CD4-positive, alpha-beta memory T cell (primary cell): ENCODE measurements around the gene CHAF1B. TPM values are rescaled to one million over a fixed set of nuclear protein-coding genes. Genes with fewer than 3 reads are reported as not detected.
"Not testable (repeated sequence)": the region's sequence is repeated elsewhere in the genome, so short reads cannot be mapped to it uniquely, and the experiment has no call there.

Experiments
- CTCF ChIA-PET: fragments of 350-600 bp; sonication (Branson Sonifier 250); formaldehyde crosslinking; loops from one replicate; lab custom pipeline; 2021; ENCODE audit warnings: inconsistent platforms; ENCODE audit not compliant: partially characterized antibody; lab: Charles Lee
- POLR2A ChIA-PET: fragments of 350-600 bp; sonication (Branson Sonifier 250); formaldehyde crosslinking; loops from one replicate; lab custom pipeline; 2021; ENCODE audit not compliant: partially characterized antibody; lab: Charles Lee
- DNase-seq, 5 donors: peaks; one replicate each; pipeline versions ENCODE4 v3.0.0 to v3.0.0-alpha.2; 2020 to 2022; ENCODE audit warnings: mixed read lengths in 1 of 5
- H3K27ac ChIP-seq: one replicate; pipeline ENCODE4 v1.7.0; 2013; ENCODE audit warnings: low read depth, low read length
- H3K27me3 ChIP-seq: 2 replicates; pipeline ENCODE4 v1.7.0; 2013; ENCODE audit warnings: mild to moderate bottlenecking, low read length, moderate library complexity; ENCODE audit not compliant: insufficient read depth
- H3K36me3 ChIP-seq: 2 replicates; pipeline ENCODE4 v1.7.0; 2013; ENCODE audit warnings: mild to moderate bottlenecking, low read length, moderate library complexity; ENCODE audit not compliant: insufficient read depth
- H3K4me1 ChIP-seq: 2 replicates; pipeline ENCODE4 v1.7.0; 2013; ENCODE audit warnings: mild to moderate bottlenecking, low read length, moderate library complexity; ENCODE audit not compliant: insufficient read depth
- H3K4me3 ChIP-seq, 2 donors: one replicate each; pipeline ENCODE4 v1.7.0; 2013; ENCODE audit warnings: low read length in 2 of 2, mild to moderate bottlenecking in 1 of 2
- H3K9me3 ChIP-seq, 2 donors: one replicate each; pipeline ENCODE4 v1.7.0; 2013; ENCODE audit warnings: low read length in 2 of 2, control low read depth in 1 of 2; ENCODE audit not compliant: control insufficient read depth in 1 of 2
- H3K27ac Mint-ChIP-seq, 7 donors: one replicate each; pipeline ENCODE4 v1.8.0; 2020 to 2021; ENCODE audit warnings: mixed read lengths in 7 of 7, mild to moderate bottlenecking in 6 of 7, inconsistent platforms in 3 of 7, moderate library complexity in 3 of 7
- H3K27me3 Mint-ChIP-seq, 2 donors: one replicate each; pipeline ENCODE4 v1.8.0; 2020 to 2021; ENCODE audit warnings: mixed read lengths in 2 of 2
- H3K36me3 Mint-ChIP-seq, 2 donors: one replicate each; pipeline ENCODE4 v1.8.0; 2020 to 2021; ENCODE audit warnings: mixed read lengths in 2 of 2, inconsistent platforms in 1 of 2, mild to moderate bottlenecking in 1 of 2
- H3K4me1 Mint-ChIP-seq, 4 donors: one replicate each; pipeline ENCODE4 v1.8.0; 2020 to 2021; ENCODE audit warnings: mixed read lengths in 4 of 4, mild to moderate bottlenecking in 1 of 4
- H3K4me3 Mint-ChIP-seq, 8 donors: one replicate each; pipeline ENCODE4 v1.8.0; 2020 to 2021; ENCODE audit warnings: mixed read lengths in 8 of 8, mild to moderate bottlenecking in 7 of 8, moderate library complexity in 6 of 8, inconsistent platforms in 3 of 8
- H3K9me3 Mint-ChIP-seq, 8 donors: one replicate each; pipeline ENCODE4 v1.8.0; 2020 to 2021; ENCODE audit warnings: mixed read lengths in 8 of 8, mild to moderate bottlenecking in 5 of 8, inconsistent platforms in 3 of 8, moderate library complexity in 1 of 8
- intact Hi-C: fragments of 100-400 bp; cut with micrococcal nuclease; formaldehyde crosslinking; loops from one replicate; pipeline ENCODE4 v1.15.1; 2023
- polyA plus RNA-seq, 2 donors: library from polyadenylated mRNA; unstranded; fragments of 300-500 nt; fragmentation: Illumina TruSeq; gene quantifications; one replicate each; pipeline ENCODE4 v1.2.3, GENCODE V29; 2021
- total RNA-seq, 2 experiments: library from RNA; stranded (reverse); gene quantifications; one replicate each; pipeline ENCODE4 v1.2.3, GENCODE V29; 2021

Gene CHAF1B
- total and polyA plus RNA-seq, 4 experiments from 2014 or later = 1.3 to 2.3 (median 1.8) TPM

DNA sequence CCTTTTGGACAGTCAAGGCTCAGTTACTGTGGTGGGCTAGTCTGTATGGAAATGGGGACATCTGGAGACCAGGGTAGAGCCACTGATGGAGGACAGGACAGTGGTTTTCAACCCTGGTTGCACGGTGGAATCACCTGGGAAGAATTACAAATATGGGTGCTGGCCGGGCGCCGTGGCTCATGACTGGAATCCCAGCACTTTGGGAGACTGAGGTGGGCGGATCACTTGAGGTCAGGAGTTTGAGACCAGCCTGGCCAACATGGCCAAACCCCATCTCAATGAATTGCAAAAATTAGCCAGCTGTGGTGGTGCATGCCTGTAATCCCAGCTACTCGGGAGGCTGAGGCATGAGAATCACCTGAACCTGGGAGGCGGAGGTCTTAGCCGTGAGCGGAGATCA is 14.5 kb downstream of the CHAF1B start:
- H3K4me3 Mint-ChIP-seq, H3K27me3 ChIP-seq, intact Hi-C loops, DNase-seq, H3K4me1 ChIP-seq, H3K9me3 Mint-ChIP-seq, CTCF ChIA-PET, H3K9me3 ChIP-seq, H3K4me3 ChIP-seq, H3K4me1 Mint-ChIP-seq, POLR2A ChIA-PET, H3K27ac Mint-ChIP-seq, H3K27ac ChIP-seq, H3K27me3 Mint-ChIP-seq, H3K36me3 ChIP-seq: not testable (repeated sequence)
- peaks cover 21 to 28% of the 10 kb centered on the region in 2 donors for H3K36me3 Mint-ChIP-seq

DNA sequence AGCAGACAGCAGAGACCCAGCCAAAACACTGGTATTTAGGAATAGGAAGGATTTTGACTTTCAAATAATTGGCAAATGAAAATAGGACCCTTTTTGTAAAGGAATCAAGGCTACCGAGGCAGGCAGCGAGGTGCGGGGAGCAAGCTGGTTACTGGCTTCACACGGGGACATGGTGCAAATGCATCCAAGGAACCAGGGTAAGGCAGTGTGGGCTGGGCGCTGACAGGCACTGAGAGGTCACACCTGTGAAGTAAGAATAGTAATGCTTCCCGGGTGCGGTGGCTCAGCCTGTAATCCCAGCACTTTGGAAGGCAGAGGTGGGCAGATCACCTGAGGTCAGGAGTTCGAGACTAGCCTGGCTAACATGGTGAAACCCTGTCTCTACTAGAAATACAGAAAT is 15.5 kb downstream of the CHAF1B start:
- no peaks in the 10 kb centered on the region for H3K4me1 ChIP-seq
- ChIA-PET CTCF (no interaction called here), POLR2A (no interaction called here)
- no peaks in the 10 kb centered on the region for H3K36me3 ChIP-seq
- H3K9me3 ChIP-seq = no peaks in the 10 kb centered on the region
- Mint-ChIP-seq H3K36me3 (peaks cover 21 to 23% of the 10 kb centered on the region in 2 donors), H3K27me3 (no peaks in the 10 kb centered on the region), H3K4me1 (peaks cover 0 to 3% (median 0%) of the 10 kb centered on the region in 4 donors), H3K27ac (peak overlapping the region in 2 of 7 donors; percentile 18 to 32), H3K9me3 (peaks cover 0 to 2% (median 0%) of the 10 kb centered on the region in 8 donors), H3K4me3 (no peak overlapping the region)
- DNase-seq = no peak
- no peak overlapping the region for H3K4me3 ChIP-seq
- no peak overlapping the region for H3K27ac ChIP-seq
- intact Hi-C loops = no loop called here
- no peaks in the 10 kb centered on the region for H3K27me3 ChIP-seq

DNA sequence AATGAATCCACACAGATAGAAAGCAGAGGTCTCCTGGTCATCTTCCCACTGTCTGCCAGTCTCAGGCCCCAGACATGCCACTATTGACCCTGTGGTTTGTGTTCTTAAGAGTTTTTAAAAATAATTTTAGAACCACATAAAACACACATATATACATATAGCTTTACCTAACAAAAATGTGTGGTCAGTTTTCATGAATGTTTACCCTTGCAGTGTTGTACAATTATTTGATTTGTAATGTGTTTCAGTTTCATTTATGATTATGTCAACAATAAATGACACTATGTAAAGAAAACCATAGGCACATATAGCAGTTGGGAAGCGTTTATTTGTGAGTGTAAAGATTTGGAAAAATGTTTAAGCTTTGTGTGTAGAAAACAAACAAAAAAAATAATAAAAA is 17.1 kb downstream of the CHAF1B start:
- Histone ChIP-seq H3K36me3 (no peaks in the 10 kb centered on the region), H3K27me3 (no peaks in the 10 kb centered on the region), H3K4me1 (no peaks in the 10 kb centered on the region), H3K4me3 (no peak overlapping the region), H3K27ac (no peak overlapping the region), H3K9me3 (no peaks in the 10 kb centered on the region)
- H3K27me3 Mint-ChIP-seq = no peaks in the 10 kb centered on the region
- no peak overlapping the region for H3K4me3 Mint-ChIP-seq
- no peaks in the 10 kb centered on the region for H3K9me3 Mint-ChIP-seq
- peak overlapping the region in 1 of 7 donors; percentile 13 for H3K27ac Mint-ChIP-seq
- no peak for DNase-seq
- H3K4me1 Mint-ChIP-seq = no peaks in the 10 kb centered on the region
- peaks cover 15 to 16% of the 10 kb centered on the region in 2 donors for H3K36me3 Mint-ChIP-seq
- intact Hi-C loops = no loop called here
- POLR2A ChIA-PET = no interaction called here
- CTCF ChIA-PET = no interaction called here

DNA sequence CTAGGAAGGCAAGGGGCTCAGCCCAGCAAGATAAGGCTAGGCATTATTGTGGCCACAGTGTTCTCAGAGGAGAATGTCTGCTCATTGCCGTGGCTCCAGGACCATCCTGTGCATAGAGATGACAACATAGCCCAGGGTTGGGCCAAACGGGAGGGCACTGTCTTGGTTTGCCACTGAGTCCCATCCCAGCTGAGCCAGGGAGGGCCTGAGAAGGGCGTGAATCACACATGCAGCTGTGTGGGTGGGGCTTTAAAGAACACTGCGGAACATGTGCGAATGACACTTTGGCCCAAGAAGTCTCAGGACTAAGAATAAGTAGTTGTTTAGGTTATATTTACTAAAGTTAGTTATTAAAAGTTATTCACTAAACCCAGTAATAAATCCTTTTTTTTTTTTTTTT is 18.5 kb downstream of the CHAF1B start:
- CTCF ChIA-PET = interaction anchor here (0.7 kb wide), 1 partner anchor 13 kb away, joined by 3 read pairs; no protein-coding TSS in a partner anchor
- no peaks in the 10 kb centered on the region for H3K9me3 ChIP-seq
- H3K27me3 ChIP-seq = no peaks in the 10 kb centered on the region
- no peaks in the 10 kb centered on the region for H3K4me1 ChIP-seq
- DNase-seq = no peak
- POLR2A ChIA-PET = interaction anchor here (0.7 kb wide), 1 partner anchor 24 kb away, joined by 4 read pairs; no protein-coding TSS in a partner anchor
- peak overlapping the region in 1 of 7 donors; percentile 64 for H3K27ac Mint-ChIP-seq
- peaks cover 14 to 17% of the 10 kb centered on the region in 2 donors for H3K36me3 Mint-ChIP-seq
- H3K4me1 Mint-ChIP-seq = no peaks in the 10 kb centered on the region
- H3K27ac ChIP-seq = no peak overlapping the region
- no peak overlapping the region for H3K4me3 Mint-ChIP-seq
- H3K27me3 Mint-ChIP-seq = no peaks in the 10 kb centered on the region
- no peaks in the 10 kb centered on the region for H3K9me3 Mint-ChIP-seq
- H3K36me3 ChIP-seq = no peaks in the 10 kb centered on the region
- no peak overlapping the region for H3K4me3 ChIP-seq
- intact Hi-C loops = no loop called here

DNA sequence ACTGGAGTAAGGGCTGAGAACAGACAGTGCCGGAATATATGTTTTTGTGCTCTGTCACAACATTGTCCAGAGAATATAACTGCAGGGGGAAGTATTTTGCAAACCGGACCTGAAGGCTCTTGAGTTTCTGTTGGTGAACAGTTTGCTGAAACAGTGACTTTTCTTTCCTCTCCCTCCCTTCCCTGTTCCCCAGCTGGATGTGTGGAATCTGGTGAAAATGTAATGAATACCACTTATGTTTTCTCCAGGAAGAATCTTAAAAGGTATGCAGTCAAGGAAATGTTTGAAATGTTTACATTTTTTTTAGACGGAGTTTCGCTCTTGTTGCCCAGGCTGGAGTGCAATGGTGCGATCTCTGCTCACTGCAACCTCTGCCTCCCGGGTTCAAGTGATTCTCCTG is 23.4 kb downstream of the CHAF1B start:
- CTCF ChIA-PET = no interaction called here
- POLR2A ChIA-PET = no interaction called here
- H3K4me3 Mint-ChIP-seq = no peak overlapping the region

DNA sequence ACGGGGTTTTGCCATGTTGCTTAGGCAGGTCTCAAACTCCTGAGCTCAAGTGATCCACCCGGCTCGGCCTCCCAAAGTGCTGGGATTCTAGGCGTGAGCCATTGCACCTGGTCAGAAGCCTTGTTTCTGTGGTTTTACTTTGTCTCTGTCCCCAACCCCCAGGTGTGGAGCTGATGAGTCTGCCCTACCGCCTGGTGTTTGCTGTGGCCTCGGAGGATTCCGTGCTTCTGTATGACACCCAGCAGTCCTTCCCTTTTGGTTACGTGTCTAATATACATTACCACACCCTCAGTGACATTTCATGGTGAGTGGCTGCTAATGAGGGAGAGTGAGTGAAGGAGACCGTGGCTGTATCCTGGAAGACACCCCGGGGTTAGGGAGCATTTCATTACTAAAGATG is 26.1 kb downstream of the CHAF1B start:
- Mint-ChIP-seq H3K4me3 (no peak overlapping the region), H3K36me3 (peaks cover 27 to 48% of the 10 kb centered on the region in 2 donors), H3K9me3 (no peaks in the 10 kb centered on the region), H3K4me1 (no peaks in the 10 kb centered on the region), H3K27me3 (no peaks in the 10 kb centered on the region), H3K27ac (no peak overlapping the region)
- Histone ChIP-seq H3K36me3 (no peaks in the 10 kb centered on the region), H3K9me3 (no peaks in the 10 kb centered on the region), H3K4me1 (no peaks in the 10 kb centered on the region), H3K4me3 (no peak overlapping the region), H3K27ac (no peak overlapping the region), H3K27me3 (no peaks in the 10 kb centered on the region)
- CTCF ChIA-PET = no interaction called here
- DNase-seq = no peak
- intact Hi-C loops = no loop called here
- POLR2A ChIA-PET = no interaction called here

More for the DNA sequence above, 23.4 kb downstream of the CHAF1B start:
- Mint-ChIP-seq H3K27me3 (no peaks in the 10 kb centered on the region), H3K9me3 (no peaks in the 10 kb centered on the region), H3K36me3 (peaks cover 19 to 29% of the 10 kb centered on the region in 2 donors), H3K4me1 (no peaks in the 10 kb centered on the region), H3K27ac (no peak overlapping the region)
- H3K4me3 ChIP-seq = no peak overlapping the region
- no peak for DNase-seq
- no peaks in the 10 kb centered on the region for H3K9me3 ChIP-seq
- no peaks in the 10 kb centered on the region for H3K27me3 ChIP-seq
- no peak overlapping the region for H3K27ac ChIP-seq
- H3K36me3 ChIP-seq = no peaks in the 10 kb centered on the region
- no peaks in the 10 kb centered on the region for H3K4me1 ChIP-seq
- intact Hi-C loops = no loop called here

DNA sequence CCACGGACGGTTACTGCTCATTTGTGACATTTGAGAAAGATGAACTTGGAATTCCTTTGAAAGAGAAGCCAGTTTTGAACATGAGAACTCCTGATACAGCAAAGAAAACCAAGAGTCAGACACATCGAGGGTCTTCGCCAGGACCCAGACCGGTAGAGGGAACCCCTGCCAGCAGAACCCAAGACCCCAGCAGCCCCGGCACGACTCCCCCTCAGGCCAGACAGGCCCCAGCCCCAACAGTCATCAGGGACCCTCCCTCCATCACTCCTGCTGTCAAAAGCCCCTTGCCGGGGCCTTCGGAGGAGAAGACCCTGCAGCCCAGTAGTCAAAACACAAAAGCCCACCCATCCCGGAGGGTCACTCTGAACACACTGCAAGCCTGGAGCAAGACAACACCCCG is 27.7 kb downstream of the CHAF1B start:
- no peak overlapping the region for H3K4me3 ChIP-seq
- Mint-ChIP-seq H3K36me3 (peaks cover 26 to 50% of the 10 kb centered on the region in 2 donors), H3K4me1 (no peaks in the 10 kb centered on the region), H3K9me3 (no peaks in the 10 kb centered on the region), H3K27me3 (no peaks in the 10 kb centered on the region), H3K27ac (no peak overlapping the region), H3K4me3 (no peak overlapping the region)
- CTCF ChIA-PET = no interaction called here
- H3K27ac ChIP-seq = no peak overlapping the region
- POLR2A ChIA-PET = no interaction called here
- H3K27me3 ChIP-seq = no peaks in the 10 kb centered on the region
- no peaks in the 10 kb centered on the region for H3K4me1 ChIP-seq
- H3K36me3 ChIP-seq = no peaks in the 10 kb centered on the region
- intact Hi-C loops = no loop called here
- H3K9me3 ChIP-seq = no peaks in the 10 kb centered on the region
- no peak for DNase-seq

DNA sequence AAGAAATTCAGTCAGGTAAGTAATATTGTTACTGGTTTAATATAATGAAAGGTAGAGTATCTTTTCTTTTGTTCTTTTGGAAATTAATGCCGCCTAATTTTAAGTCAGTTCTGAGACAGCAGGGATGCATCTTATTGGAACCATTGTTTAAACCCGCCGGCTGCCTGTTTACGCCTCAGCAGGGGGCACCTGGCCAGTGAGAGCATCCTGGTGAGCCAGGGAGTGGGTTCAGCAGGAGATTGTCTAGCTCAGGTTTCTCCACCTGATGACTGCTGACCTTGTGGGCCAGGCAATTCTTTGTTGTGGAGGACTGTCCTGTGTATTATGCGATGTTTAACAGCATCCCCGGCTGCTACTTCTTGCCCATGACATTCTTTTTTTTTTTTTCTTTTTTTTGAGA is 30.2 kb downstream of the CHAF1B start:
- Histone ChIP-seq H3K9me3 (no peaks in the 10 kb centered on the region), H3K27ac (no peak overlapping the region), H3K4me3 (no peak overlapping the region), H3K36me3 (no peaks in the 10 kb centered on the region), H3K27me3 (no peaks in the 10 kb centered on the region), H3K4me1 (no peaks in the 10 kb centered on the region)
- POLR2A ChIA-PET = no interaction called here
- no peak overlapping the region for H3K4me3 Mint-ChIP-seq
- DNase-seq = no peak
- no peak overlapping the region for H3K27ac Mint-ChIP-seq
- H3K9me3 Mint-ChIP-seq = no peaks in the 10 kb centered on the region
- H3K4me1 Mint-ChIP-seq = no peaks in the 10 kb centered on the region
- peaks cover 26 to 45% of the 10 kb centered on the region in 2 donors for H3K36me3 Mint-ChIP-seq
- intact Hi-C loops = no loop called here
- no peaks in the 10 kb centered on the region for H3K27me3 Mint-ChIP-seq
- CTCF ChIA-PET = no interaction called here
